CD4-positive, alpha-beta T cell treated with Interleukin-17A for 4 hours (primary cell): ENCODE measurements around the gene PSMB2.

Experiments used
- DNase-seq: peaks from one replicate; pipeline ENCODE4 v3.0.0-alpha.2; 2020; ENCODE audit warnings: mixed read lengths

PSMB2 gene

DNA sequence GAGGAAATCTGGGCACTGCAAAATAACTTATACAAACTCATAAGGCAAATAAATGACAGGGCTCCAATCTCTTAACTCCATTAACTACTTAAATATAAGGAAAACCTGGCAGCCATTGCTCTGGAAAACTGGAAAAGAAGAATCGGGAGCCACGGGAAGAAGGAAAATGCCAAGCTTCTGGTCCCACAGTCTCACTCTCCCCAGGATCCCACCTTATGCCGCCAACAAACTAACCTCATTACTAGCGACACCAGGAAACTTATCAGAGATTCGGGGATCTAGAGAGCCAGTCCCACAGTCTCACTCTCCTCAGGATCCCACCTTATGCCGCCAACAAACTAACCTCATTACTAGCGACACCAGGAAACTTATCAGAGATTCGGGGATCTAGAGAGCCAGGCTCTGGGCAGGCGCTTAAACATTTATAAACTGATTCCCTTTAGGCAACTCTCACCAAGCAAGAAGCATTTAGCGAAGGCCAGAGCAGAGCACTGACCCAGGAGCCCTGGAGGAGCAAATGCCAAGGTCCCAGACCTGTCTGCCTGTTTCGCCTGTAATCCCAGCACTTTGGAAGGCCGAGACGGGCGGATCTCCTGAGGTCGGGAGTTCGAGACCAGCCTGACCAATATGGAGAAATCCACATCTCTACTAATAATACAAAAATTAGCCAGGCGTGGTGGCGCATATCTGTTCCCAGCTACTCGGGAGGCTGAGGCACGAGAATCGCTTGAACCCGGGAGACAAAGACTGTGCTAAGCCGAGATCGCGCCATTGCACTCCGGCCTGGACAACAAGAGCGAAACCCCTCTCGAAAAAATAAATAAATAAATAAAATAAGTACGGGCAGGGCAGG is 720 bp downstream of the PSMB2 start:
- no peak for DNase-seq

- DNase-seq, result no peak
Observed at GRCh38 chr1:35637401-35637809, 3.9 kb downstream of the PSMB2 start.

DNA sequence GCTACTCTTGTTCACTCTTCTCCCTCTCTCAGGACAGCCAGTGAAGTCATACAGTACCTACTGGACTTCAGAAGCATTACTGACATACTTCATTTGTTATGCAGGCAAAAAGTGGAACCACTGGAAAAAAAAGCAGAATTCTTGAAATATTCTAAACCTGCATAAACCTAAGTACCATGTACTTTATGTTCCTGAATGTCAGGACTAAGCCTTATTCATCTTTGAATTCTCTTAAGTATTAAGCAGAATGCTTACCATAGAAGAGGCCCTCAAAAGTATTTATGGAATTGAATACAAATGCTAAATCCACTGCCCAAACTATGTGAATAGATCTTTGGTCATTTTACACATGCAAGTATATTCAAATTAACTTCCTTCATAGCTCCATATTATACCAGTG is 7.8 kb downstream of the PSMB2 start:
- DNase-seq, result no peak

DNA sequence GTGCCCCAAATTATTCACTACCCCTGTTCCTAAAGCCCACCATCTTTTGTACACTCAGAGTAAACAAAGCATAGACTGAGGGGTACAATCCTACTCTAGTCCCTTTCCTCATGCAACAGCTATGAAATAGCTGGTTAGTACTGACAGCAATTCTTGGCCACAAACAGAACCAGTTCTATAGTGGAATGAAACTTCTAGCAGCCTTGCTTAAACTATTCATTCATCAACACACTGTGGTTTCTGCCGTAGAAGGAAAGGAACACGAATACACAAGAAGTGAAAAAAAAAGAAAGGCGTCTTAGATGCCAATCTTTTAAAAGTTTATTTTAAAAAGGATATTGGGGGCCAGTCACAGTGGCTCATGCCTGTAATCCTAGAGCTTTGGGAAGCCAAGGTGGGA is 9.9 kb downstream of the PSMB2 start:
- DNase-seq, result no peak

GRCh38 chr1:35629051-35629450 is 12.3 kb downstream of the PSMB2 start:
- no peak for DNase-seq

DNA sequence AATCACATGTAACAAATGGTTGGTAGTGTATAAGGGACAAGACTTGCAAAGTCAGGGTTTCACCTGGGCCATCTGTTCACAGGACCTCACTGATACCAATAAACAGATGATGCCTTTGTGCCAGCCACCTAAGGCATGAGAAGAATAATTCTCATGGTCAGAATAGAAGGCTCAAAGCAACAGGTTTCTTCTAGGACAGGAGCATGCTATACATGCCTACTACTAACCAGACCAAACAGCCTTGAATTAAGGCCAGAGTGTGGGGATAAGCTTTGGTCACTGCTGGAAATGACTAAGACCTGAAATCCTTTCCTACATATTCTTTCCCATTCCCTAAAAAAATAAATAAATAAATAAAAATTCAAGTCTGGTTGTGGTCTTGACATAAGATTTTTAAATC is 17.5 kb downstream of the PSMB2 start:
- no peak for DNase-seq

- DNase-seq, result no peak
Observed at GRCh38 chr1:35622510-35623178, 18.7 kb downstream of the PSMB2 start.

DNA sequence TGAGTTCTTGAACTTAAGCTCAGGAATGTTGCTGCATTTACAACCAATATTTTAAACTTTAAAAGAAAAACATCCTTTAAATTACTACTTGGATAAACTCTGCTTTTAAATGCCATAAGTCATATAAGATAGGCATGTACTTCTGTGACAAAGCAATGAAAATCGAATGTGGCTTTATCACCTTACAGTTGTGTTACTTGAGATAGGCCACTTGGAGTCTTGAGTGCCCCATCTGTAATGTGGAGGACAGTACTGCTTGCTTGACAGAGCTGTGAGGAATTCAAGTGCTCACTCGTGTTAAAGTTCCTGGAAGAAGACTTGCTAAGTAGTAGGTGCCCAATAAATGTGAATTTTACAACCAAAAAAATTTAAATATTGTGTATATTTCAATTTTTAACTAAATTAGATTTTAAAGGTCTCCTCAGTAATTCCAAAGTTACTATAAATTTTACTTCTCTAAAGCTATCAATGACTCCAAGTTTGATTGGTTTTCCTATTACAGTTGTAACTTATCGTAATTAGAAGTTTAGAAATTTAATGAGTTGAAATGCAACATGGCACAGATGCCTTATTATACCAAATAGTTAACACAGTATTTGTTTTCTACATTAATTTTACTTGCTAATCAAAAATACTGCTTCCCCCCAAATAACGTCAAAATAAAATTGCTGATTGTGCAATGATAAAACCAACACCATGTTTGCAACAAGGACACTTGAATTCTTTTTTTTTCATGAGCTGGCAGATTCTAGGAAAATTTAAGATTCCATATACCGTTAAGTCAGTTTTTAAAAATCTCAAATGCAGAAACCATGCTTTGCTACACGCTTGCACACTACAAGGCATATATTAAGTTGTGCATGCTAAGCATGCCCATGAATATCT is 21.8 kb downstream of the PSMB2 start:
- no peak for DNase-seq

GRCh38 chr1:35615440-35615839 is 25.9 kb downstream of the PSMB2 start:
- DNase-seq, result no peak

- DNase-seq, result no peak
Observed at GRCh38 chr1:35611655-35612054, 29.7 kb downstream of the PSMB2 start.

DNA sequence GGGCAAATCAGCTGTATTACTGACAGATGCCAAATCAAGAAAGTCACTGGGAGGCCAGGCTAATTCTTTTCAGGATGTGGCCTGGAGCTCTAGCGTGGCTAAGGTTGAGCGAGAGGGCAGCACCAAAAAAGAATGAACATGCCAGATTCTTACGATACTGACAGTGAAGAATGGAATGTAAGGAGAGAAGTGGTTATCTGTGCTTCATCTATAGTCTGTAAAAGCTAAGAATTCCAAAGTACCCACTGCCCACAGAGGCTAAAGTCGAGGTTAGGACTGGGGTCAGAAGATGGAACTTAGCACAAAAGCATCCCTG is 35.5 kb downstream of the PSMB2 start:
- DNase-seq, result no peak

GRCh38 chr1:35605071-35605866 is 36.1 kb downstream of the PSMB2 start:
- no peak for DNase-seq

- DNase-seq, result no peak
Observed at GRCh38 chr1:35603941-35604340, 37.4 kb downstream of the PSMB2 start.

DNA sequence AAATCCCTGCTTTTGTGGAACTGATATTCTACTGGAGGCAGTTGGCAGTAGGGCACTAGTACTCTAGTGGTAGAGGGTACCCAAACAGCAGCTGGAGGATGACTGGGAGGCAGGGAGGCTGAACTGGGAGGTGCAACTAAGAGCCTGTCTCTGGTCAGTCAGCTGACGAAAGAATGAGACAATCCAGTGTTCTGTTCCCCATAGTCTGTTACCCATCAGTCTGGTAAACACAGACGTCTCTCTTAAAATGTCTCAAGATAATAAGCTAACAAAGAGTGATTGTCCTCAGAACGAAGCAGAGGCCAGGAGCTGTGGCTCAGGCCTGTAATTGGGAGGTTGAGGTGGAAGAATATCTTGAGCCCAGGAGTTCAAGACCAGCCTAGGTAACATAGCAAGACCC is 37.9 kb downstream of the PSMB2 start:
- DNase-seq, result no peak

DNA sequence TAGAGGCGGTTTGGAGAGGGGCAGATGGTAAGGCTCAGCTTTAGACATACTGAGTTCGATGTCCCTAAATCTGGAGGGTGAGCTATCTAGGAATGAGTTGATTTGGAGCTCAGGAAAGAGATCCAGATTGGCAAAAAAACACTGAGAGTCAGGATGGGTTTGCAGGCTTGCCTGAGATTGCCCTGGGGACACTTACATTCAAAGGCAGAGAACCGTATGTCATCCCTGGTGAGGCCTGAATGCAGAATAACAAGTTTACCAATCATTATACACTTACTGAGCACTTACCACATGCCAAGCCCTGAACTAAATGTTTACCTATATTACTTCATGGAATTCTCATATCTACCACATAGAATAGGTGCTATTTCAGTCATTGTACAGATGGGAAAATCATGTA is 40.7 kb downstream of the PSMB2 start:
- no peak for DNase-seq

DNA sequence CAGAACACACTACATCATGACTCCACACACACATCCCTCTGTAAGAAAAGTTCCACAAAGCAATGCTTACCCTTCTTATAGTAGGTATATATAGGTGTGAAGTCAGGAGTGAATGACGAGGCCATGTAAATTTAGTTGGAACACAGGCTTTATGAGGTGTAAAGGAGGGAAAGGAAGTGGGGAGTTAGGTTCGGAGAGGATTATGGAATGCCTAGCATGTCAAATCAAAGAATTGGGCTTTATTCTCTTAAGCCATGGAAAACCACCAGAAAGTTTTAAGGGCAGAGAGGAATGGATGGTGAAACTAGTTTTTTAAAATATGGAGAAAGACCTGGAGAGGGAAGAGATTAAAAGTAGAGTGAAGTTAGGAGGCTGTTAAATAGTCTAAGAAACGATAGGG is 41.9 kb downstream of the PSMB2 start:
- DNase-seq, result no peak

DNA sequence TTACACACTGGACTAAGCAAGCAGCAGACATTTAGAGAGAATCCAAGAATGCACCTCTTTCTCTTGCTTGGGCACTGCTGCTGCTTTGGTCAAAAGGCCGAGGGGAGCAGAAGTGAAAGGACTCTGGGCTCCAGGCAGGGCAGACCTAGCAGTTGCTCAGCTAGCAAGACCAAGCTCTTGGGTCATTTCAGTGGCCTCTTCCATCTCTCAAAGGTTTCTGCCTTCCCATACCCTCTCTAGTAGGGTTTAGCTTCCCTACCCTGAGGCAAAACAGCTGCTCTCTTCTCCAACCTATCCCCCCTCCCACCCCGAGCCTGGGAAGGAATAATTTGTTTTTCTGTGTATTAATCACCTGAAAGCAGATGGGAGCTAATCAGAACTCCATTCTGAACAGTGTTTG is 42.4 kb downstream of the PSMB2 start:
- DNase-seq, result no peak

- DNase-seq, result no peak
Observed at GRCh38 chr1:35597870-35598269, 43.5 kb downstream of the PSMB2 start.

GRCh38 chr1:35595684-35596083 is 45.6 kb downstream of the PSMB2 start:
- no peak for DNase-seq

DNA sequence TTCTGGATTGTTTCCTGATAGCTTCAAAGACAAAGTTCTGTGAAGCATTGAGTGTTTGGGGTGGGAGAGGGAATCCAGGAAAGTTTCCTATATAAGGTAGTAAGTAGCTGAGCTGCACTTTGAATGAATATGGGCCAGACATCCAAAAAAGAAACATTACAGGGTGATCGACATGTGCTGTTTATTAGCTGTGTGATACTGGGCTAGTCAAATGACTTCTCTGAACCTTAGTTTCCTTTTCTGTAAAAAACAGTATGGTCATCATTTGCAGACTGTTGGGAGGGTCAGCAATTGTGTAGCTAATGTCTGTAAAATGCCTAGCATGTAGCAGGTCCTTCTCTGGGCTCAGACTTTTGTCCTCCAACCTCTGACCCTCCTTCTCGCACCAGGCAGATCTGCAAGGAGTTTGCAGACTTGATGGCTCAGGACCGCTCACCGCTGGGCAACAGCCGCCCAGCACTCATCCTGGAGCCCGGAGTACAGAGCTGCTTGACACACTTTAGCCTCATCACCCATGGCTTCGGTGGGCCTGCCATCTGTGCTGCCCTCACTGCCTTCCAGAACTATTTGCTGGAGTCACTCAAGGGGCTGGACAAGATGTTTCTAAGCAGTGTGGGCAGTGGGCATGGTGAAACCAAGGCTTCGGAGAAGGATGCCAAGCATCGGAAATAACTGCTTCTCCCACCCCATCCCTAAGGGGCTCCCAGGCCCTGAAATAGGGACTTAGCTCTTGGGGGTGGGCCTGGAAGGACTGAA is 47.1 kb downstream of the PSMB2 start:
- no peak for DNase-seq

DNA sequence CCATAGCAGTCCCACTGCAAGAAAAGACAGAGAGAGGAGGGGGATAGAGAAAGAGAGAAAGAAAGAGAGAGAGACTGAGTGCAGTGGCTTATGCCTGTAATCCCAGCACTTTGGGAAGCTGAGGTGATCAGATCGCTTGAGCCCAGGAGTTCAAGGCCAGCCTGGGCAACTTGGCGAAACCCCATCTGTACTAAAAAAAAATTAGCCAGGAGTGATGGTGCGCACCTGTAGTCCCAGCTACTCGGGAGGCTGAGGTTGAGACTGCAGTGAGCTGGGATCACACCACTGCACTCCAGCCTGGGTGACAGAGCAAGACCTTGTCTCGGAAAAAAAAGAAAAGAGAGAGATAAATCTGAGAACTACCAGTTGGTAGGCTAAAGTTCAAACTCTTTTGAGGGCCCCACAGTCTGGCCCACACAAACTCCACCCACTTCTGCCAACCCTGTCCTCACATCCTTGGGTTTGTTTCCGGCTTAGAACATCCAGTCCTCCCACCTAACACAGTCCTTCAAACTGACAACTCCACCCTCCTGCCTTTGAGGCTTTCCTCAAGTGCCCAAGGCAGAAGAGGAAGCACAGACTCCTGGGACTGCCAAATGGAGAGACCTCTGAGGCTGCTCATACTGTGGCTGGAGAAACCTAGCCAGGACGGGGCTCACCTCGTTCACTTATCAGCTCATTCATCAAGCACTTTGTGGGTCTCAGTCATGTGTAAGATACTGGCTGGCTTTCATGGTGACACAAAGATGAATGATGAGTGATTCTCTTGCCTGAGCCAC is 48.1 kb downstream of the PSMB2 start:
- no peak for DNase-seq
